Body of pancreas (tissue), 4 donors: ENCODE data around the gene IFT27. TPM values are rescaled to one million over a fixed set of nuclear protein-coding genes. Genes with fewer than 3 reads are reported as not detected.

Experiments
- ATAC-seq: fragments of 150-250 bp; one replicate; pipeline ENCODE4 v1.9.1; 2016
- DNase-seq, 4 donors: peaks; one replicate each; pipeline ENCODE4 v3.0.0-alpha.2; 2019
- H3K27ac ChIP-seq, 4 donors: fragments of 200-600 bp; sonication (generic); 1 replicate in 3 of 4; 2 replicates in 1 of 4; pipeline versions ENCODE4 v1.5.1 to v1.6.1; 2016 to 2019; ENCODE audit warnings: mild to moderate bottlenecking in 1 of 4, mixed read lengths in 1 of 4, moderate library complexity in 1 of 4
- H3K27me3 ChIP-seq, 2 donors: fragments of 200-600 bp; sonication (generic); one replicate each; pipeline ENCODE4 v1.6.0; 2016; ENCODE audit warnings: mild to moderate bottlenecking in 1 of 2
- H3K36me3 ChIP-seq, 2 donors: fragments of 200-600 bp; sonication (generic); replicated peaks in 1 of 2; 2 replicates each; pipeline ENCODE4 v1.5.1; 2016; ENCODE audit warnings: low read depth in 2 of 2; ENCODE audit not compliant: insufficient read depth in 1 of 2
- H3K4me1 ChIP-seq: fragments of 200-600 bp; sonication (generic); one replicate; pipeline ENCODE4 v1.6.0; 2016
- H3K4me3 ChIP-seq, 2 donors: fragments of 200-600 bp; sonication (generic); 1 replicate in 1 of 2; 2 replicates in 1 of 2; pipeline ENCODE4 v1.5.1; 2016 to 2019
- H3K9me3 ChIP-seq, 3 donors: fragments of 200-600 bp; sonication (generic); 1 replicate in 2 of 3; 2 replicates in 1 of 3; pipeline ENCODE4 v1.5.1; 2016
- POLR2A ChIP-seq, 3 donors: fragments of 450-650 bp; IDR thresholded peaks; one replicate each; pipeline ENCODE4 v1.6.1; 2016; ENCODE audit warnings: antibody characterized with exemption in 3 of 3, mild to moderate bottlenecking in 2 of 3
- WGBS, 2 donors: methylation state at CpG; one replicate each; pipeline ENCODE4 v1.1.5; 2017; 5-methylcytosine and 5-hydroxymethylcytosine counted together
- intact Hi-C: fragments of 100-400 bp; cut with DNase I; formaldehyde crosslinking; loops from one replicate; pipeline ENCODE4 v1.15.1; 2023
- total RNA-seq, 2 donors: library from RNA; depleted of rRNA; stranded (reverse); fragments of >200 nt; gene quantifications; one replicate each; pipeline ENCODE4 v1.1.0, GENCODE V29; 2016
- TF ChIP-seq, protein P1 (sequence below), 7 experiments: fragments of 450-650 bp in 4 of 7; fragments of 200-600 bp in 3 of 7; sonication (generic) in 3 of 7; IDR thresholded peaks; one replicate each; pipeline ENCODE4 v1.5.1; 2016 to 2019; ENCODE audit warnings: antibody characterized with exemption in 7 of 7

The IFT27 gene
- total RNA-seq, 2 donors from 2014 or later = 7.6 to 15.8 TPM

DNA sequence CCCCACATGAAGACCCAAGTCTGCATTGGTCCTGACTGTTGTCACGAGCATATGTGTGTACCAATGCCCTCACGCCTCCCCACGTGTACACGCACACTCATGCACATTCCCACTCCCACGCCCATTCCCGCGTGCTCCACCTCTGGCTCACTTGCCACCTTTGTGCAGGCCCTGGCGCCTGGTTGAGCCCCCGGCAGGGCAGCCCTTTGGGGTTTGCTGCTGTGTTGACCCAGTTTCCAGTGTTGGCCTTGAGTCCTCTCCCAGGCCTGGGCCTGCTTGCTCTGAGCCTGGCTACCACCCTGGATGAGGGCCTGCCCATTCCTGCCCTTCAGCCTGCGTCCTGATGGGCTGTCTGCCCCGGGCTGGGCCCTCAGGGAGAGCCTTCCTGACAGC is 22.8 kb upstream of the IFT27 start:
- Histone ChIP-seq H3K36me3 (no peaks in the 10 kb centered on the region), H3K27ac (no peak overlapping the region), H3K4me3 (no peak overlapping the region), H3K27me3 (no peaks in the 10 kb centered on the region), H3K9me3 (no peaks in the 10 kb centered on the region), H3K4me1 (no peaks in the 10 kb centered on the region)
- TF ChIP-seq, protein P1, sequence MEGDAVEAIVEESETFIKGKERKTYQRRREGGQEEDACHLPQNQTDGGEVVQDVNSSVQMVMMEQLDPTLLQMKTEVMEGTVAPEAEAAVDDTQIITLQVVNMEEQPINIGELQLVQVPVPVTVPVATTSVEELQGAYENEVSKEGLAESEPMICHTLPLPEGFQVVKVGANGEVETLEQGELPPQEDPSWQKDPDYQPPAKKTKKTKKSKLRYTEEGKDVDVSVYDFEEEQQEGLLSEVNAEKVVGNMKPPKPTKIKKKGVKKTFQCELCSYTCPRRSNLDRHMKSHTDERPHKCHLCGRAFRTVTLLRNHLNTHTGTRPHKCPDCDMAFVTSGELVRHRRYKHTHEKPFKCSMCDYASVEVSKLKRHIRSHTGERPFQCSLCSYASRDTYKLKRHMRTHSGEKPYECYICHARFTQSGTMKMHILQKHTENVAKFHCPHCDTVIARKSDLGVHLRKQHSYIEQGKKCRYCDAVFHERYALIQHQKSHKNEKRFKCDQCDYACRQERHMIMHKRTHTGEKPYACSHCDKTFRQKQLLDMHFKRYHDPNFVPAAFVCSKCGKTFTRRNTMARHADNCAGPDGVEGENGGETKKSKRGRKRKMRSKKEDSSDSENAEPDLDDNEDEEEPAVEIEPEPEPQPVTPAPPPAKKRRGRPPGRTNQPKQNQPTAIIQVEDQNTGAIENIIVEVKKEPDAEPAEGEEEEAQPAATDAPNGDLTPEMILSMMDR (IDR thresholded peaks at IDR 0.05) = no peak
- TF ChIP-seq POLR2A (IDR thresholded peaks at IDR 0.05) = no peak
- ATAC-seq (no peak), DNase-seq (no peak)
- WGBS, 2 donors = 77 to 86% methylated on average over 10 to 11 of the region's 11 CpGs
- intact Hi-C loops = no loop called here

DNA sequence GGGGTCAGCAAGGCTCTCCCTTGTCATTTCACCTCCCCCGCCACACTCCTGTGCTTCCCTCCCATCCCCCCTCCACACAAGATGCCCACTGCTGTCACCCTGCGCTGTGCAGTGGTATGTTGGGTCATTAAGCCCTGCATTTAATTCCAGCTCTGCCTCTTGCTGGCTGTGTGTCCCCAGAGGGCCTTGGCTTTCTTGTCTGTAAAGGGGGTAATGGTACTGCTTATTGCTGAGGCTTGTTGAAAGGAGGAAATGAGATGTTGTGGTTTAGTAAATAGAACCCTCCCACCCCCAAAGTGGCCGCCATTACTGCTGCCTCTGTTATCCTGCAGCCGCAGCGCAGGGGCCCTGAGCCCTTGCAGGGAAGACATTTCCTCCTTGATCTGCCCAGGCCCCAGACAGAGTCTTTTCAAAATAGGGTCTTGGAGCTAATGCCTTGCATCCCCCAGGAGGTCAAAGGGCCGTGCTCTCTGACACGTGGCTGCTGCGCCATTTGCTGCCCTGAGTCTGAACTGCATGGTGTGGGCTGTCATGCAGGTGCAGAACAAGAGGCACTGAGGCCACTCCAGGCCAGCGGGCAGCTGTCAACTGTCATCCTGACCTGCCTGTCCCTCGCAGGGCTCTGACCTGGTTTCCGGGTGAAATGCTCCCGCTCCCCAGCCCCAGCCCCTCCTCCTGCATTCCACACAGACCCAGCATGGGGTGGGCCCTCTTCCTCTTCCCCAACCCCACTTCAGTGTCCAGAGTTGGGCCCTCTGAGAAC is 22.2 kb upstream of the IFT27 start:
- H3K27me3 ChIP-seq = no peaks in the 10 kb centered on the region
- no peak overlapping the region for H3K27ac ChIP-seq
- H3K4me1 ChIP-seq = no peaks in the 10 kb centered on the region
- TF ChIP-seq, protein P1 (IDR thresholded peaks at IDR 0.05) = no peak
- TF ChIP-seq POLR2A (IDR thresholded peaks at IDR 0.05) = no peak
- no peak for DNase-seq
- no peaks in the 10 kb centered on the region for H3K36me3 ChIP-seq
- intact Hi-C loops = no loop called here
- no peak overlapping the region for H3K4me3 ChIP-seq
- WGBS, 2 donors = 79 to 82% methylated on average over 7 to 12 of the region's 12 CpGs
- ATAC-seq = no peak
- no peaks in the 10 kb centered on the region for H3K9me3 ChIP-seq

DNA sequence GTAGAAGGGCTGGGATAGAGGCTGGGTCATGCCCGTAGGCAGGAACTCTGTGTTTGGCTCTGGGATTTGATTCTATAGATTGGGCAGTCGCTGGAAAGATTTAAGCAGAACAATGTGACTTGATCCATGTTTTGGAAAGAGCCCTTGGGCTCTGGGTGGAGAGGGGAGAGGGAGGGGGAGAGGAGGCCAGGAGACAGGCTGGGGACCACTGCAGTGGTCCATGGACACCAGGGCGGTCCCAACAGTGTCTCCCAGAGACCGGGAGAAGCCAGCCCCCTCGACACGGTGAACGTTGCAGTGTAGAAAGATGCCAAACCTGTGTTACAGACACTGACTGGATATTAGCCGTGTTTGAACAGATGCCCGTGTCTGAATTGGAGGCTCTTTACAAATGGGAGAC is 21.5 kb upstream of the IFT27 start:
- WGBS, 2 donors = 65 to 68% methylated on average over 8 of the region's 9 CpGs
- no peak for ATAC-seq

DNA sequence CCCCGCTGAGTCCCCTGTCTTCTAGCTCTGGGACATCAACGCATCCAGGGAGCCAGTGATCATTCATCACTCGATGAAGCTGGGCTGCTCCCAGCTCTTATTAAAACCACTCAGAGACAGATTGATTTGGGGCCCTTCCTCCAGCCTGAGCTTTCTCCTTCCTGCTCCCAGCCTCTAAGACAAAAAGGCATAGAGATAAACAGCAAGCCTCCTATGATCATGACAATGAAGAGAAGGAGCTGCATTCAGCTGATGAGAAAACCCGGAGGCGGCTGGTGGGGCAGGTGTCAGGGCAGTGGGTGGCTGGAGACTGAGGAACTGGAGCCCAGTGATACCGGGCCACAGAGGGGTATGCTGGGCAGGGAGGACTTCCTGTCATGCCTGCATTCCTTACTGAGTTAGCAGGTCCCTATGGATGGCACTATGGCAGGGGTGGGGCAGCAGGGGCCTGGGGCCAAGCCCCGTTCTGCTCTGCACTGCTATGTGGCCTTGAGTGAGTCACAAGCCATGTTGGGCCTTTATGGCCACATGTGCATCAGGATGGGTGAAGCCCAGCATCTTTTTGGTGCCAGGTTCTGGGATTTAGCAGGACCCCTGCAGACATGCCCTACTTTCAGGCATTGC is 20.7 kb upstream of the IFT27 start:
- no peaks in the 10 kb centered on the region for H3K4me1 ChIP-seq
- intact Hi-C loops = no loop called here
- no peaks in the 10 kb centered on the region for H3K9me3 ChIP-seq
- H3K27me3 ChIP-seq = no peaks in the 10 kb centered on the region
- ATAC-seq (no peak), DNase-seq (no peak)
- TF ChIP-seq, protein P1 (IDR thresholded peaks at IDR 0.05) = no peak
- TF ChIP-seq POLR2A (IDR thresholded peaks at IDR 0.05) = no peak
- H3K4me3 ChIP-seq = no peak overlapping the region
- H3K27ac ChIP-seq = no peak overlapping the region
- no peaks in the 10 kb centered on the region for H3K36me3 ChIP-seq
- 51 to 52% methylated on average over 7 of the region's 7 CpGs for WGBS, 2 donors

More for the DNA sequence above, 21.5 kb upstream of the IFT27 start:
- no peak overlapping the region for H3K27ac ChIP-seq
- no peaks in the 10 kb centered on the region for H3K27me3 ChIP-seq
- DNase-seq = no peak
- no peak overlapping the region for H3K4me3 ChIP-seq
- no peaks in the 10 kb centered on the region for H3K4me1 ChIP-seq
- intact Hi-C loops = no loop called here
- no peaks in the 10 kb centered on the region for H3K9me3 ChIP-seq
- TF ChIP-seq POLR2A (IDR thresholded peaks at IDR 0.05) = no peak
- TF ChIP-seq, protein P1 (IDR thresholded peaks at IDR 0.05) = no peak
- no peaks in the 10 kb centered on the region for H3K36me3 ChIP-seq
